Glomerular visceral epithelial cell (primary cell): Measurements from ENCODE around the gene RBM4B.

Source experiments
- DNase-seq: peaks from one replicate; pipeline ENCODE4 v3.0.0-alpha.2; 2016; ENCODE audit errors: extremely low spot score

Gene RBM4B

GRCh38 chr11:66686801-66687750 lies 9.4 kb upstream of the RBM4B start:
- DNase-seq = no peak

- DNase-seq = no peak
These were observed 8.6 kb upstream of the RBM4B start for GRCh38 chr11:66686100-66686785.

- no peak for DNase-seq
These were observed 7.8 kb upstream of the RBM4B start for GRCh38 chr11:66685276-66686099.

- DNase-seq = no peak
These were observed 6.9 kb upstream of the RBM4B start for GRCh38 chr11:66684635-66685034.

- no peak for DNase-seq
These were observed 6.2 kb upstream of the RBM4B start for GRCh38 chr11:66683877-66684276.

GRCh38 chr11:66680966-66681645 lies 3.4 kb upstream of the RBM4B start:
- DNase-seq = no peak

- peak; percentile 6 for DNase-seq
These were observed 622 bp downstream of the RBM4B start for GRCh38 chr11:66676931-66677598.

- no peak for DNase-seq
These were observed 1.3 kb downstream of the RBM4B start for GRCh38 chr11:66676282-66676919.

- DNase-seq = no peak
These were observed 2.6 kb downstream of the RBM4B start for GRCh38 chr11:66674964-66675602.

- no peak for DNase-seq
These were observed 6.9 kb downstream of the RBM4B start for GRCh38 chr11:66670816-66671215.

GRCh38 chr11:66665369-66665768 lies 12.3 kb downstream of the RBM4B start:
- DNase-seq = no peak

GRCh38 chr11:66663741-66664296 lies 13.9 kb downstream of the RBM4B start:
- DNase-seq = no peak

- DNase-seq = no peak
These were observed 17.9 kb downstream of the RBM4B start for GRCh38 chr11:66659763-66660162.

GRCh38 chr11:66653123-66653522 lies 24.6 kb downstream of the RBM4B start:
- no peak for DNase-seq

GRCh38 chr11:66652651-66653050 lies 25.0 kb downstream of the RBM4B start:
- no peak for DNase-seq

- peak; percentile 58 for DNase-seq
These were observed 26.7 kb downstream of the RBM4B start for GRCh38 chr11:66651016-66651415.

GRCh38 chr11:66649903-66650302 lies 27.8 kb downstream of the RBM4B start:
- no peak for DNase-seq

GRCh38 chr11:66646828-66647227 lies 30.9 kb downstream of the RBM4B start:
- no peak for DNase-seq

- DNase-seq = no peak
These were observed 33.8 kb downstream of the RBM4B start for GRCh38 chr11:66643745-66644437.
